Activated gamma-delta T cell (primary cell): ENCODE measurements around the gene APIP.
A peak's percentile ranks its signal among the peaks of the same experiment; 100 is the strongest.

Experiments
- DNase-seq: peaks from one replicate; lab custom pipeline; 2025; lab: John Stamatoyannopoulos, UW
- total RNA-seq, 2 donors: gene quantifications; one replicate each; lab custom pipeline; 2026; lab: John Stamatoyannopoulos, UW

The APIP gene, protein sequence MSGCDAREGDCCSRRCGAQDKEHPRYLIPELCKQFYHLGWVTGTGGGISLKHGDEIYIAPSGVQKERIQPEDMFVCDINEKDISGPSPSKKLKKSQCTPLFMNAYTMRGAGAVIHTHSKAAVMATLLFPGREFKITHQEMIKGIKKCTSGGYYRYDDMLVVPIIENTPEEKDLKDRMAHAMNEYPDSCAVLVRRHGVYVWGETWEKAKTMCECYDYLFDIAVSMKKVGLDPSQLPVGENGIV
- total RNA-seq, result 24.9 to 25.0 reads per million in 2 donors

DNA sequence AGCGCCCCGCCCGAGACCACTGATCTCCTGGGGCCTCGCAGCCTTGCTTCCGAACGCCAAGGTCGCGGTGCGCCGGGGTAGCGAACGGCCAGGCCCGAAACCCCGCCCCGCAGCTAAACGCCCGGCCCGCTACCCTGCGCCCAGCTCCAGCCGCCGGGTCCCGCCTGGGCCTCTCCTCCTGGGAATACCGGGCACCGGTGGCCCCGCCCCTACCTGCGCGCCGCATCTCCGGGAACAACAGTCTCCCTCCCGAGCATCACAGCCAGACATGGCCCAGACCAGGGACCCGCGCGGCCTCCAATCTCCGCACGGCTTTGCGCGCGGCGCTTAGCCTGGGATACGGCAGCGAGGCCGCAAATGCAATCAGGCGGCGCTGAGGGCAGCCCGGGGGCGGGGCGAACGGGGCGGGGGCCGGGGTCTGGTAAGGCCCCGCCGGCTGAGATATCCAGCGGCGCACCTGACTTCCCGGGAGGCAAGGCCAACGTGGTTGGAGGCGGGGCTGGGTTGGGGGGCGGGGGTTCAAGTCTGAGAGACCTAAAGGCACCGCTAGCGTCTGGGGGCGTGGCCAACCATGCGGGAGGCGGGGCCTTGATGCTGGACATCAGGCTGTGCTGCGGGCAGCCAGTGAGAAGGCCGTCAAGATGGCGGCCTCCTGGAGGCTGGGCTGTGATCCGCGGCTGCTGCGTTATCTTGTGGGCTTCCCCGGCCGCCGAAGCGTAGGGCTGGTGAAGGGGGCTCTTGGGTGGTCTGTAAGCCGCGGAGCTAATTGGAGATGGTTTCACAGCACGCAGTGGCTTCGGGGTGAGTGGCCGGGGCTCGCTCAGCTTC lies at the start of gene APIP, which contains the start of gene PDHX:
Gene APIP (minus strand): TSS at position 365 of the 828 bp plus-strand sequence. CDS start 95 bp downstream, at position 270.
Gene PDHX (plus strand): TSS at position 604 of the 828 bp plus-strand sequence. CDS start 38 bp downstream, at position 642.
- peak; percentile 92 for DNase-seq

DNA sequence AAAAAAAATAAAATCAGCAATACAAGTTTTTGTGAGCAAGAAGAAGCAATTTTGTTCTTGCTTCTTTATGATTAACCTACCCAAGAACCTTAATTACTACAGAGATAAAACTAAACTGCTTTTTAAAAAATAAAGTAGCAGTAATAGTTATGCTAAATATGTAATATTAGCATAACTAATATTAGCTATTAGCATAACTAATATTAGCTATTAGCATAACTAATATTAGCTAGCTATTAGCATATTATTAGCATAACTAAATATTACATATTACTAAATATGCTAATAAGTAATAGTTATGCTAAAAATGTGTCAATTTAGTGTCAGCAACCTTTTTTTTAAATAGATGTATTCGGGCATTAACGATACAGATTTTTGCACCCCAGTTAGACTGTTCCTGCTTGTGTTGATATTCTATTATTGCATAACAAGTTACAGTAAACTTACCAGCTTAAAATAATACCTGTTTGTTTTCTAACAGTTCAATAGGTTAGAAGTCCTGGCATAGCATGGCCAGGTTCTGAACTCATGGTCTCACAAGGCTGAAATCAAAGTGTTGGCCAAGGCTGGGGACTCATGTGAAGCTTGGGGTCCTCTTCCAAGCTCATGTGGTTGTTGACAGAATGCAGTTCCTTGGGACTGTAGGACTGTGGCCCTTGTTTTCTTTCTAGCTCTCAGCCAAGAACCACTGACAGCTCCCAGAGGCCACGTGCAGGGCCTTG lies 48.6 kb upstream of the APIP start:
- DNase-seq, result no peak

DNA sequence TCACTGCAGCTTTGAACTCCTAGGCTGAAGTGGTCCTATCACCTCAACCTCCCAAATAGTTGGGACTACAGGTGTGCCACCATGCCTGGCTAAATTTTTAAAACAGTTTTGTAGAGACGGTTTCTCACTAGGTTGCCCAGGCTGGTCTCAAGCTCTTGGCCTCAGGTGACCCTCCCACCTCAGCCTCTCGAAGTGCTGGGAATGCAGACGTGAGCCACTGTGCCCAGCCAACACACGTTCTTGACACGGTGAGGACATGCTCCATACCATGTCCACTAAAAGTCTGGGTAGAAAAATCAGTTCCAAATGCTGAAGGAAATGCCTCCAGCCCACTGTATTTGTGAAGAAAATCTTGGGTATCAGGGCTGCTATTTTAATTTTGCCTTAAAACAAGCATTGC lies 47.2 kb upstream of the APIP start:
- DNase-seq, result no peak

DNA sequence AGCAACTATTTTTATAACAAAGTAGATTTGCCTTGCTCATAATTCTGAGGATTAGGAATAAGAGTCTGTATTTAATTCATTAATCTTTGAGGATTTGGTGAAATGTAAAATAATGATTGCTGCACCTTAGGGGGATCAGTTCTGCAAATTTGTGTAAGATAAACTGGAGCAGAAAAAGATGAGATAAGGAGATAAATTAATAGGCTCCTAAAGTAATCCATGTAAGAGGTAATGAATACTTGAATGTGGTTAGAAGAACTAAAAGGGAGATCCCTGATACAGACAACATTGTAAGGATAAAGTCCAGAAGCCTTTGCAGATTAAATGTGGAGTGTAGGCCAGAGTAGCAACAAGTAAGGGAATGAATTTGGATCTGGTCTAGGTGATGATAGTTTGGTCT lies 45.9 kb upstream of the APIP start:
- DNase-seq, result no peak

DNA sequence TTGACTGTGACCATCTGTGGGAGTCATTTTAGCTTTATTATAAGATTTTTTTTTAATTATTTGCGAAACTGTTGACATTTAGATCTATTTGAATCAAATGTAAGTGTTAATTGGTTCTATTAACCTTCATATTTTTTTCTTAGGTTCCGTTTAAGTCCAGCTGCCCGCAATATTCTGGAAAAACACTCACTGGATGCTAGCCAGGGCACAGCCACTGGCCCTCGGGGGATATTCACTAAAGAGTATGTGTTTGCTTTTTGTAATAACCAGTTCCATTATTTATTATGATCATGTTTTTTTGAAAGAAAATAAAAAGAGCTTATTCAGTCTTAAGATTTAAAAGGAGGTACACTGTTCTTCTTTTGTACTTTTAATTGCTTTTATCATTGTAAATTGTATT lies 44.1 kb upstream of the APIP start:
- no peak for DNase-seq

DNA sequence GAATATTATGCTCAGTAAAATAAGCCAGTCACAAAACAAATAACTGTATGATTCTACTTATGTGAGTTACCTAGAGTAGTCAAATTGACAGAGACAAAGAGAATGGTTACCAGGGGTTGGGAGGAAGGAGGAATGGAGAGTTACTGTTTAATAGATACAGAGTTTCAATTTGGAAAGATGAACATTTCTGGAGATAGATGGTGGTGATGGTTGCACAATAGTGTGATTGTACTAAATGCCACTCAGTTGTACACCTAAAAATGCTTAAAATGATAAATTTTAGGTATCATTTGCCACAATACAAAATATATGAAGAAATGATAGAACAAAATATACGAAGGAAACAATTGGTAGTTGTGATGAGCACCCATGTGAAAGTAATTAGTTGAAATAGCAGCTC lies 43.6 kb upstream of the APIP start:
- DNase-seq, result no peak

DNA sequence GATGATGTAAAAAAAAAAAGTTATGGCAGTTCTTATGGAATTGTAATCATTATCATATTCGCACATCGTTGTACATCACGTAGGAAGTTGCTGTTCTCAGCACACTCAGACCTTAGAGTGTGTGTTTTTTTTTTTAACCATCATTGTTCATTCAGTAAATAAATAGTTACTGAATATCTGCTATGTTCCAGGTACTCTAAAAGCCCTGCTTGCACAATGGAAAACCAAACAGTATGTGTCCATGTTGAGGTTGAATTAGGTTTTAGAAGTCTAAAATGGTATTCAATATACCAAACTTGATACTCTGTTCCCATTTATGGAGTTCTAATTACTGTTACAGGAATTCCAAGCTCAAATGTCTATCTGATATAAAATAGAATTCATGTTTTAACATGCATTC lies 41.4 kb upstream of the APIP start:
- DNase-seq, result no peak

DNA sequence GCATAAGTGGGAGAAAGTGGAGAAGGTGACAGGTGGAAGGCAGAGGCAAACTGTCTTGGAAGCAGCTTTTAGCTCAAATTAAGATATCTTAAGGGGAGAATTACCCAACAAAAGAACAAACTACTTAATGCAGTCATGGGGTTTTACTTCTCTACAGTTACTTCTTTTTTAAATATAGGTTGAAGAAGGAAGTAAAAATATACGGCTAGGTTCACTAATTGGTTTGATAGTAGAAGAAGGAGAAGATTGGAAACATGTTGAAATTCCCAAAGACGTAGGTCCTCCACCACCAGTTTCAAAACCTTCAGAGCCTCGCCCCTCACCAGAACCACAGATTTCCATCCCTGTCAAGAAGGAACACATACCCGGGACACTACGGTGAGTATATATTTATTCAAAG lies 41.0 kb upstream of the APIP start:
- DNase-seq, result no peak

DNA sequence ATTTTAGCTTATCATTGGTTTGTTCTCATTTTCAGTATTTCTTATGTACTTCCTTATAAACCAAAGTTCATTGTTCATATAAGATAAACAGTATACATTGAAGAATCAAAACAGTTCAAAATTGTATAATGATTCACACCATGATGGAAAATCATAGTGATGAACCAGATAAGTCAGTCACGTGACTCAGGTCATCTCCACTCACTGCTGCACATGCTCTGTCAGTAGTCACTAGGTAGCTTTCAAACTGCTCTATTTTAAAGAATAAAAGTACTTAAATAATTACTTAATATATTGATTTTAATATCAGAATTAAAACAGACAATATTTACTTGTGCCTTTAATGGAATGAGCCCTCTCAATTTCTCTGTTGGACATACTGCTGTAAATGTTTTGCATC lies 37.8 kb upstream of the APIP start:
- no peak for DNase-seq

DNA sequence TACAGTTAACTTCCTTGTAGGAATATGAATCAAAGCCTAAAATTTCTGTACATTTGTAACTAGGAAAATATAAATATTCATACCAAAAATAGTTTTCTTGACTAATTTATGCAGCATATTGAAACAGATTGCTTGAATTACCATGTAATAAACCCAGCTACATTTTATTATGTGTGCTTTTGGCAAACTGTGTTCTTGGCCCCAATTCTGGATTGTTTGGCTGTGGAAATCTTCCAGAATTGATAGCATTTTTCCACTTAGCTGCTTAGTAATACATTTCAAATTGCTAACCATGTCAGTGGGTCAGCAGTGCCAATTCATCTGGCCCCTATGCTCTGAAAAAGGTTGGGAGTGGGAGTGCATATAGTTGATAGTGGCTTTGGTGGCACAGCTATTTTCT lies 32.5 kb upstream of the APIP start:
- DNase-seq, result no peak

DNA sequence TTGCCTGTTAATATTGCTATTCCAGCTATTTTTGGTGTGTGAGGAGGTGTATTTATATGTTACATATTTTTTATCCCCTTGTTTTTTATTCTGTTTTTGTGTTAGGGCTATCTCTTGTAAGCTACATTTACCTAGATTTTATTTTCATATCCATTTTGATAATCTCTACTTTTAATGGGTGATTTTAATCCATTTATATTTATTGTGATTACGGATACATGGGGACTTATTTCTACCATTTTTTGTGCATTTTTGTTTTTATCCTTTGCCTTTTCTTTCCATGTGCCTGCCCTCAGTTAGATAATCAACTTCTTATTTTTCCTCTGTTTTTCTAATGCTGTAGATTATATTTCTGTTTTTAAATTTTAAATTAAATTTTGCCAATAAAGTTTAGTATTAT lies 28.5 kb upstream of the APIP start:
- no peak for DNase-seq

DNA sequence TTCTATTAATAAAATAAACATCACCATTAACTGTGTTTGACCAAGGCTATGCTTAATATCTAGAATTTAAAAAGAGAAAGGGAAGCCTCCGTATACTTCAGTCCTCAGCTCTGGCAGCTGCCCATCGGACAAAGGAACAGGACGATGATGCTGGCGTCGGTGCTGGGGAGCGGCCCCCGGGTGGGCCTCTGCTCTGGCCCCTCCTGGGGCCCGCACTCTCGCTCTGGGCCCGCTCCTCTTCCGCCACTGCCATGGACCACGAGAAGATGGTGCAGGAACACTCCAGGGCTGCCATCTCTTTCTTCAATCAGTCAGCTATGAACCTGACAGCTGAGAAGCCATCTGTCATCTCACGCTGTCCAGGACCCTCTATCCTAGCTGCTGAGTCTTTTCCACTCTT lies 25.5 kb upstream of the APIP start:
- no peak for DNase-seq

DNA sequence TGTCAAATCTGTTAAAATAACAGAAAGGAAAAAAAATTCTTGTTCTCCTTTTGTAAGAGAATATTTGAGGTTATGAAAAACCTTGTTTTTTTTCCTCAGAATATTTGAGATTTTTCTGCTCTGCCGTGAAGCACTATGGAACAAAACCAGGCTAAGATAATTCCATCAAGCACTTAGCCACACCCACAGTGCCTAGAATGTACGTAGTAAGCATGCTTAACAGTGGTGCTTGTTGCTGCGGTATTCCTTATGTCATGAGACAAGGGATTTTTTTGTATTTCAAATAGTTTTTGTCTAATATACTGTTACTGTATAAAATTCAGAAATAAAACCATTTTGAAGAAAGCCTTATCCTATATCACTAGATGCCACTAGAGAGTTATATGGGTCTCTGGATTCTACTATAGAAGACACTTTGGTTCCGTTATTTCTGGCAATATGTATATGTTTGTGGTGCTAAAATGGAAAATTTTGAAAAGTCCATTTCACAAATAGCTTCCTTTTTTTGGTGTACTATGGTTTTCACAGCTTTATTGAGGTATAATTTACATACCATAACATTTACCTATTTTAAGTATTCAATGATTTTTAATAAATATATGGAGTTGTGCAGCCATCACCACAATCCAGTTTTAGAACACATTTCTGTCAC lies 24.0 kb upstream of the APIP start:
- no peak for DNase-seq

DNA sequence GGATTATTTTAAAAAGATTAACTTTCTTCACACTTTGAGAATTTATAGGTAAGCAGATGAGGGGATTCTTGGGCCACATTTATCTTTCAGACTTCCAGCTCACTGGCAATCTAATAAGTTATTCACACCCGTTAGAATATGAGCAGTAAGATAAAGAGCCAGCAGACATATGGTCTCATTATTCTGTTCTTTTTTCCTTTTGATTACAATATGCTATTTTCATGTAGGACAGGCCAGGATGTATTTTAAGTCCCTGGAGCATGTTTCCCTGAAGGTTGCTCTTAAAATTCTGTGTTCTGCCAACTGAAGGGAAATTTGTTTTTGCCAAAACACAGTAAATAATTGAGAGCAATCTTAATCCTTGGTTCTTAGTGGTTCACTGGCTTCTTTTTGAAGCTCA lies 22.4 kb upstream of the APIP start:
- no peak for DNase-seq

DNA sequence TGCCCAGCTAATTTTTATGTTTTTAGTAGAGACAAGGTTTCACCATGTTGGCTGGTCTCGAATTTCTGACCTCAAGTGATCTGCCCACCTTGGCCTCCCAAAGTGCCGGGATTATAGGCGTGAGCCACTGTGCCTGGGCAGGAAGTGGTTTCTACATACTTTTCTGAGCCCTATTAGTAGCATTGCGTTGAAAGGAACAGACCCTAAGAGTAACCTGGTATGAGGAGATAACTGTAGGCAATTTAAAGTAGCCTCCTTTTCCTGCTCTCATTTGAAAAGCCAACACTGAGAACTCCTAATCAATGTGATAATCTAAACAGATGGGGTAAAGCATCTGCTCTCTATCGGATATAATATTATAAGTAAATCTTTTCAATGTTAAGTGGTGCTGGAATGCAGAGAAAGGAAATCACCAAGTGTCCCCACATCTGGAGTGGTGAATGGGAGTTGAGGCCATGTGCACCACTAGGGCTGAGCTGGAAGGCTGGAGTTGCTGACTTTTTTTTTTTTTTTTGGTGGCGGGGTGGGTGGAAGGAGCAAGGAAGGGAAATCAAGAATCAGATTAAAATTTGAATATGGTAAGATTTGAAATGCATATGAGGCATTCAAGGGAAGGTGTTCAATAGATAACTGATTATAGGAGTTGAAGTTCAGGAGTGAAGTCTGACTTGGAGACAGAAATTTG lies 20.9 kb upstream of the APIP start:
- DNase-seq, result no peak

DNA sequence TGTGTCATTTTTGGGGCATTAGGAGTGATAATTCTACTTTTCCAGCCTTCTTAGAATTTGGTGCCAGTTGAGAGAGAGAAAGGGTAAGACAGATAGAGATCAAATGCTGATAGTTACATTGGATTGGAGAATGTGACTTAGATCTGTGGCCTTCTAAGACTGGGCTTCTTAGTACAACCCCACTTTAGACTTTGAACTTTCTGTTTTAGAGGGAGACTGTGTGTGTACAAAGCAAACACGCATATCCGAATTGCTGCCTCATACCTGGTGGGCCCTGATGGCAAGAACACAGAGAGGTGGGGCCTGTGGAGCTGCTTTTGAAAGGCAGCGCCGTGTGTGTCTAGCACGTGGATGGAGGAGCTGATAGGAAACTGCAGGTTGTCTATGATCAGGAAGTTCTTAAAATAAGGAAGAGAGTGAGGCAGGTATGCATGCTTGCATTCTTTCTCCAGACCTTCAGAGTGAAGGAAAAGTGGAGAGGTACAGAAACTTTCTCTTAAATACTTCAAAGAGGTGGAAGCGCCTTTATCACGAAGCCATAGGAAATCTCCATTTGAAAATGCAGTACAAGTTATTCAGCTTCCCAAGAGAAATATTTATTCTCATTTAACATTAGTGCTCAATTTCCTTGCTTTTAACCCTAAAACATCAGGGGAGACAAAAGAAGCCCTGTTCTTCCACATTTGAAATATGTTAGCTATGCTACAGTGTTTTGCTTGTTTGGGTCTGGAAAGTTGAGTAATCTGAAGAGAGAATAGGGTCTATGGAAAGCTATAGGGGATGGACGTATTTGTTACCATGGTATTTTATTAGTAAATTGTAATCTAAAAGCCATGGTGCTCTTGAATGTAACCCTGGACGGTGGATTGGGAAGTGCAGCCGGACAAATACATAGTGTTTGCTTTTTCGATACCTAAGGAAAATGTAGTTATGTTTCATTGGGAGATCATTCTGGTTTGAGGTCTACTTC lies 13.9 kb upstream of the APIP start:
- no peak for DNase-seq

DNA sequence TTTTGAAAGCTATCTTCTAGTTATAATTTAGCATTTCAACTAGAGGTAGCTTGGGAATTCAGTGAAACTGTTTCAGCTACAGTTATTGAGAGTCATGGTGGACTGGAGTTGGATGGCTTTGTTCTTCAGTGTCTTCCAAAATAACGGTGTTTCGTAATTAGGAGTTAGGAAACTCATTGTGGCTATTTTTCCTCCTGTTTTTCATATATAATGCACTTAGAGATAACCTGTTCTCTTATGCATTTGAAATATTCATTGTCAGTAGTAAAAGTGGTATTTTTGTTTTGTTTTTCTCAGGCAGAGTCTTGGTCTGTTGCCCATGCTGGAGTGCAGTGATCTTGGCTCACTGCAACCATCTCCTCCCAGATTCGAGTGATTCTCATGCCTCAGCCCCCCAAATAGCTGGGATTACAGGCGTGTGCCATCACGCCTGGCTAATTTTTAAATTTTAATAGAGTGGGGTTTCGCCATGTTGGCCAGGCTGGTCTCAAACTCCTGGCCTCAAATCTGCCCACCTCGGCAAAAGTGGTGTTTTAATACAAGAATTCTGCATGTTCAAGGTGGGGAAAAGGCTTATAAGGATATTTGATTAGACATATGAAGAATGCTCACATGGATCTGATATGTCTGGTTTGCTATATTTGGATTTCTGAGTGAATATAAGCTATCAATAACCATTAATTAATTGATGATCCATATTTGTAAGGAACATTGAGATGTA lies 12.9 kb upstream of the APIP start:
- no peak for DNase-seq

DNA sequence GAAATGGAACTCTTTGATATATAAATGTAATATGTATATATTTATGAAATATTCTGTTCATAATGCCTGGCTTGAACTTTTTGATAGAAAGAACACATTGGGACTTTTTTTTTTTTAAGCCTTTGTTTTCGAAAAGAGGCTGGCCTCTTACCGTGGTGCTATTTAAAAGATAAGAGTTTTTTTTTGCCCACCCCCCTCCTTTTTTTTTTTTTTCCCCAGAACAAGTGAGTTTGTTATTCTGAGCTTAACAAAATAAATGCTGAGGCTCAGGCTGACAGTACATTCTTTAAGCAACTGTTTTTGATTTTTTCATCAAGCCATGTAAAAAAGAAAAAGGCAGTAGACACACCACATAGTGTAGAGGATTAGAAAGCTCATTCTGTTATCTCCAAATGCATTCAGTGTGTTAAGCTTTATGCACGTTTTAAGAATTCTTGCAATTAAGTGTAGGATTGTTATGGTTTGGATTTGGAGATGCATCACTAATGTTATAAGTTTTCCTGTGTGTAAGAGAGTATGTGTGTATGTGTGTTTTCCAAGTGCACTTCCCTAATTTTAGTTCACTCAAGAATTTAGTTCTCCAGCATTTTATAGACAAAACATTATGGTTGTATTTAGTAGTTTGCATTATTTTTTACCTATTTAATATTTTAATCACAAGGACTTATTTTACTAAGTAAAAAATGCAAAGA lies 12.2 kb upstream of the APIP start:
- no peak for DNase-seq

DNA sequence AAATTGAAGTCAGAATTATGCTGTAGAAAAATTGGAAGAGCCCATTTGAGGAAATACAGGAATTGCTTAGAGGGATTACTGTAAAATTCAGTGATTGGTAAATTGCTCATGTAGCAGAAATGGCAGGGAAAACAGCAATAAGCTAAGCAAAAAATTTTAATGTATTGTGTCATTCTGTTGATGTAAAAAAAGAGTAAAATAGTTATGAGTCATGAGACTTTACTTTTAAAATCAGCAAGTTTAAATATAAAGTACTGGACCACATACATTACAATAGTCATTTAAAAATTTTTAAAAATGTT lies 10.6 kb upstream of the APIP start:
- DNase-seq, result no peak
